ENCODE data around the gene ESR2. TPM values are rescaled to one million over a fixed set of nuclear protein-coding genes. Genes with fewer than 3 reads are reported as not detected.

Gene ESR2
- total and polyA plus RNA-seq, 2 of the 8 experiments (the other 6 are each of a cell fraction or from before 2014, with no cell fraction given) = 0.19 to 0.23 TPM

GRCh38 chr14:64191756-64192155 is 102.4 kb downstream of the ESR2 start:
- no peaks in the 10 kb centered on the region for H3K9me3 ChIP-seq (ENCODE audit: insufficient read depth in 2 of 2, low read depth in 1 of 2, low read length in 1 of 2)
- TF ChIP-seq CHD2 (IDR thresholded peaks at IDR 0.05; ENCODE audit: low read length) (no peak), SAP30 (IDR thresholded peaks at IDR 0.05; ENCODE audit: insufficient read depth, insufficient replicate concordance, low read length) (no peak), KDM1A (IDR thresholded peaks at IDR 0.05; ENCODE audit: borderline replicate concordance, low read length) (peak; percentile 37; the same call in 1 of the 2 replicates), EZH2 (IDR thresholded peaks at IDR 0.05; ENCODE audit: low read depth, low read length, severe bottlenecking) (no peak), SUZ12 (IDR thresholded peaks at IDR 0.05; ENCODE audit: low read length) (no peak), GABPA (IDR thresholded peaks at IDR 0.05; ENCODE audit: borderline replicate concordance, insufficient read depth, low read length) (no peak)
- H3K4me2 ChIP-seq (ENCODE audit: insufficient read depth in 1 of 2, low read depth in 2 of 2, low read length in 2 of 2) = no peak overlapping the region
- H2BK20ac ChIP-seq (ENCODE audit: low read length) = no peak overlapping the region
- H3K14ac ChIP-seq (ENCODE audit: insufficient read length) = no peak overlapping the region
- H4K8ac ChIP-seq (ENCODE audit: extremely low read depth, insufficient read depth, low read length) = no peak overlapping the region
- no peak overlapping the region for H4K5ac ChIP-seq (ENCODE audit: insufficient read length, low read depth, low read length)
- no peak overlapping the region for H2BK12ac ChIP-seq (ENCODE audit: low read depth, low read length)
- H4K20me1 ChIP-seq (replicated peaks in 1 of 2; ENCODE audit: control insufficient read depth in 1 of 2, insufficient read depth in 2 of 2, low read length in 2 of 2) = no peaks in the 10 kb centered on the region
- ChIA-PET CTCF (ENCODE audit: partially characterized antibody) (interaction anchor here (1.5 to 1.8 kb wide), 2 partner anchors 9 to 113 kb away, joined by 3 to 4 read pairs; no protein-coding TSS in a partner anchor), POLR2A (ENCODE audit: partially characterized antibody) (interaction anchor here (1.2 kb wide), 1 partner anchor 48 kb away, joined by 3 read pairs; no protein-coding TSS in a partner anchor)
- H2AFZ ChIP-seq (ENCODE audit: low read length) = no peak overlapping the region
- H3K79me2 ChIP-seq (ENCODE audit: control insufficient read depth in 1 of 2, insufficient read depth in 2 of 2, low read length in 2 of 2) = no peaks in the 10 kb centered on the region
- no peaks in the 10 kb centered on the region; the same call in 1 of the 2 replicates for H3K23me2 ChIP-seq (ENCODE audit: low read depth, low read length)
- H3K4me3 ChIP-seq (ENCODE audit: extremely low read depth in 1 of 4, insufficient read depth in 2 of 4, low read depth in 3 of 4, low read length in 4 of 4) = no peak overlapping the region
- no peak overlapping the region for H2BK15ac ChIP-seq (ENCODE audit: low read length)
- H3K4me1 ChIP-seq (replicated peaks in 1 of 4; ENCODE audit: control insufficient read depth in 3 of 4, insufficient read depth in 4 of 4, low read length in 3 of 4) = peaks cover 3 to 21% (median 14%) of the 10 kb centered on the region in 4 experiments
- no peak overlapping the region for H3K27ac ChIP-seq (ENCODE audit: low read depth, low read length)
- H3K36me3 ChIP-seq (ENCODE audit: control insufficient read depth in 2 of 4, insufficient read depth in 4 of 4, low read length in 3 of 4) = peaks cover 0 to 25% (median 1%) of the 10 kb centered on the region in 4 experiments; a peak in 6 of 8 replicates
- H3K27me3 ChIP-seq (replicated peaks in 1 of 4; ENCODE audit: control insufficient read depth in 3 of 4, extremely low read depth in 1 of 4, insufficient read depth in 3 of 4, low read length in 3 of 4) = no peaks in the 10 kb centered on the region
- H3K23ac ChIP-seq (ENCODE audit: insufficient read length) = no peak overlapping the region
- WGBS, 2 experiments (ENCODE audit: extremely low coverage in 1 of 2, insufficient coverage in 1 of 2, insufficient read length in 1 of 2, insufficient replicate concordance in 2 of 2, low coverage in 1 of 2, low lambda C conversion rate in 2 of 2, missing lambda C conversion rate in 1 of 2) = 89% methylated on average over 2 of the region's 2 CpGs; no CpG with 5 or more reads in 1 of the 2 experiments
- no peak overlapping the region for H3K4ac ChIP-seq (replicated peaks; ENCODE audit: insufficient read length, low read depth, low read length)
- no peak overlapping the region for H2BK5ac ChIP-seq (ENCODE audit: low read depth, low read length)
- H3K18ac ChIP-seq (ENCODE audit: extremely low read depth, low read length) = no peak overlapping the region
- FAIRE-seq (no peak), DNase-seq (ENCODE audit: low read depth in 1 of 2, low spot score in 2 of 2) (no peak)
- no peak overlapping the region for H3K56ac ChIP-seq (replicated peaks; ENCODE audit: insufficient read length, low read depth, low read length)
- H2BK120ac ChIP-seq (replicated peaks; ENCODE audit: low read depth, low read length) = no peak overlapping the region
- no peak overlapping the region for H4K91ac ChIP-seq (replicated peaks; ENCODE audit: insufficient read length, low read length)
- no peaks in the 10 kb centered on the region for H3K79me1 ChIP-seq (ENCODE audit: low read depth, low read length)
- H3K9ac ChIP-seq (replicated peaks in 1 of 4; ENCODE audit: extremely low read depth in 1 of 4, low read depth in 3 of 4, low read length in 3 of 4) = no peak overlapping the region
- no peak overlapping the region for H2AK5ac ChIP-seq (ENCODE audit: low read depth, low read length)
